Glutamatergic neuron (in vitro differentiated cells): ENCODE data around the gene AANAT. TPM values are rescaled to one million over a fixed set of nuclear protein-coding genes. Genes with fewer than 3 reads are reported as not detected.

Experiments used
- DNase-seq: peaks from one replicate; pipeline ENCODE4 v3.0.0; 2022
- H3K27ac Mint-ChIP-seq: one replicate; pipeline ENCODE4 v1.8.0; 2020; ENCODE audit warnings: mild to moderate bottlenecking, mixed read lengths, inconsistent platforms; ENCODE audit not compliant: unreplicated experiment
- H3K27me3 Mint-ChIP-seq: one replicate; pipeline ENCODE4 v1.8.0; 2020; ENCODE audit warnings: mild to moderate bottlenecking, moderate library complexity, mixed read lengths, inconsistent platforms; ENCODE audit not compliant: unreplicated experiment
- H3K36me3 Mint-ChIP-seq: one replicate; pipeline ENCODE4 v1.8.0; 2020; ENCODE audit warnings: mild to moderate bottlenecking, mixed read lengths, inconsistent platforms; ENCODE audit not compliant: unreplicated experiment
- H3K4me1 Mint-ChIP-seq: one replicate; pipeline ENCODE4 v1.8.0; 2020; ENCODE audit warnings: mild to moderate bottlenecking, low read depth, mixed read lengths, inconsistent platforms; ENCODE audit not compliant: unreplicated experiment
- H3K4me3 Mint-ChIP-seq: one replicate; pipeline ENCODE4 v1.8.0; 2020; ENCODE audit warnings: mild to moderate bottlenecking, mixed read lengths, inconsistent platforms; ENCODE audit not compliant: unreplicated experiment
- H3K9me3 Mint-ChIP-seq: one replicate; pipeline ENCODE4 v1.8.0; 2020; ENCODE audit warnings: mild to moderate bottlenecking, moderate library complexity, mixed read lengths, inconsistent platforms; ENCODE audit not compliant: unreplicated experiment
- CTCF ChIP-seq: fragments of 200-600 bp; sonication (generic); IDR thresholded peaks from one replicate; pipeline ENCODE4 v1.5.0; 2021; ENCODE audit not compliant: partially characterized antibody, unreplicated experiment
- total RNA-seq: library from RNA; stranded (reverse); fragmentation: NEBNext Ultra II Directional; extraction: Animal tissue kit (Norgen Biotek cat#: 25700); gene quantifications from one replicate; pipeline ENCODE4 v1.2.1, GENCODE V29; 2021; ENCODE audit not compliant: unreplicated experiment

AANAT gene
- total RNA-seq, 1 donor from 2014 or later, result 0.39 TPM

- no peak overlapping the region for H3K4me3 Mint-ChIP-seq
- TF ChIP-seq CTCF, result no peak
- no peak for DNase-seq
- peaks cover 4% of the 10 kb centered on the region for H3K27me3 Mint-ChIP-seq
- no peaks in the 10 kb centered on the region for H3K36me3 Mint-ChIP-seq
- no peak overlapping the region for H3K27ac Mint-ChIP-seq
- peaks cover 3% of the 10 kb centered on the region for H3K4me1 Mint-ChIP-seq
- peaks cover 1% of the 10 kb centered on the region for H3K9me3 Mint-ChIP-seq
Measured at GRCh38 chr17:76517638-76518038, 50.2 kb downstream of the AANAT start.

- Mint-ChIP-seq H3K9me3 (peaks cover under 1% of the 10 kb centered on the region), H3K4me3 (no peak overlapping the region), H3K4me1 (peaks cover 3% of the 10 kb centered on the region), H3K27ac (no peak overlapping the region), H3K27me3 (peaks cover 4% of the 10 kb centered on the region), H3K36me3 (no peaks in the 10 kb centered on the region)
- no peak for DNase-seq
- no peak for TF ChIP-seq CTCF
Measured at GRCh38 chr17:76519048-76519966, 51.9 kb downstream of the AANAT start.

Other genes with a start within 250 kb of the AANAT start
- gene RNF157, start 227.1 kb upstream of the AANAT start, total RNA-seq, result 17.8 TPM
- gene UBALD2, start 202.3 kb upstream of the AANAT start, total RNA-seq, result 58.7 TPM
- gene QRICH2, start 159.3 kb upstream of the AANAT start, total RNA-seq, result 12.2 TPM
- gene PRPSAP1, start 113.7 kb upstream of the AANAT start, total RNA-seq, result 68.5 TPM
- 3.1 TPM for gene SPHK1, start 83.0 kb upstream of the AANAT start, total RNA-seq
- gene UBE2O, start 14.5 kb upstream of the AANAT start, total RNA-seq, result 94.3 TPM
- gene RHBDF2, start 33.8 kb downstream of the AANAT start, total RNA-seq, result 1.9 TPM
- gene CYGB, start 70.1 kb downstream of the AANAT start, total RNA-seq, result 20.4 TPM
- gene PRCD, start 72.4 kb downstream of the AANAT start, total RNA-seq, result 1.4 TPM
- 0.32 TPM for gene ST6GALNAC2, start 118.3 kb downstream of the AANAT start, total RNA-seq
- gene ST6GALNAC1, start 176.2 kb downstream of the AANAT start, total RNA-seq, result not detected
- gene MXRA7, start 243.4 kb downstream of the AANAT start, total RNA-seq, result 236 TPM